ENCODE measurements around the gene DNAJC30. TPM values are rescaled to one million over a fixed set of nuclear protein-coding genes. Genes with fewer than 3 reads are reported as not detected.
"Not testable (repeated sequence)": the region's sequence is repeated elsewhere in the genome, so short reads cannot be mapped to it uniquely, and the experiment has no call there.

Gene DNAJC30
- total RNA-seq, 4 donors from 2014 or later = 2.3 to 9.3 (median 5.3) TPM

GRCh38 chr7:73663033-73663432 is 20.2 kb downstream of the DNAJC30 start:
- H3K27ac ChIP-seq = no peak overlapping the region
- H3K27me3 ChIP-seq = peaks cover 21% of the 10 kb centered on the region
- H3K36me3 ChIP-seq = no peaks in the 10 kb centered on the region
- no peak for ATAC-seq
- peaks cover 0 to 9% (median 0%) of the 10 kb centered on the region in 3 donors for H3K4me1 ChIP-seq
- H3K4me3 ChIP-seq = no peak overlapping the region
- TF ChIP-seq, protein P1, sequence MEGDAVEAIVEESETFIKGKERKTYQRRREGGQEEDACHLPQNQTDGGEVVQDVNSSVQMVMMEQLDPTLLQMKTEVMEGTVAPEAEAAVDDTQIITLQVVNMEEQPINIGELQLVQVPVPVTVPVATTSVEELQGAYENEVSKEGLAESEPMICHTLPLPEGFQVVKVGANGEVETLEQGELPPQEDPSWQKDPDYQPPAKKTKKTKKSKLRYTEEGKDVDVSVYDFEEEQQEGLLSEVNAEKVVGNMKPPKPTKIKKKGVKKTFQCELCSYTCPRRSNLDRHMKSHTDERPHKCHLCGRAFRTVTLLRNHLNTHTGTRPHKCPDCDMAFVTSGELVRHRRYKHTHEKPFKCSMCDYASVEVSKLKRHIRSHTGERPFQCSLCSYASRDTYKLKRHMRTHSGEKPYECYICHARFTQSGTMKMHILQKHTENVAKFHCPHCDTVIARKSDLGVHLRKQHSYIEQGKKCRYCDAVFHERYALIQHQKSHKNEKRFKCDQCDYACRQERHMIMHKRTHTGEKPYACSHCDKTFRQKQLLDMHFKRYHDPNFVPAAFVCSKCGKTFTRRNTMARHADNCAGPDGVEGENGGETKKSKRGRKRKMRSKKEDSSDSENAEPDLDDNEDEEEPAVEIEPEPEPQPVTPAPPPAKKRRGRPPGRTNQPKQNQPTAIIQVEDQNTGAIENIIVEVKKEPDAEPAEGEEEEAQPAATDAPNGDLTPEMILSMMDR (IDR thresholded peaks at IDR 0.05) = no peak
- TF ChIP-seq POLR2AphosphoS5 (IDR thresholded peaks at IDR 0.05) (no peak), EP300 (IDR thresholded peaks at IDR 0.05) (no peak), POLR2A (IDR thresholded peaks at IDR 0.05) (no peak)
- peaks cover 0 to 7% (median 0%) of the 10 kb centered on the region in 3 donors for H3K9me3 ChIP-seq

DNA sequence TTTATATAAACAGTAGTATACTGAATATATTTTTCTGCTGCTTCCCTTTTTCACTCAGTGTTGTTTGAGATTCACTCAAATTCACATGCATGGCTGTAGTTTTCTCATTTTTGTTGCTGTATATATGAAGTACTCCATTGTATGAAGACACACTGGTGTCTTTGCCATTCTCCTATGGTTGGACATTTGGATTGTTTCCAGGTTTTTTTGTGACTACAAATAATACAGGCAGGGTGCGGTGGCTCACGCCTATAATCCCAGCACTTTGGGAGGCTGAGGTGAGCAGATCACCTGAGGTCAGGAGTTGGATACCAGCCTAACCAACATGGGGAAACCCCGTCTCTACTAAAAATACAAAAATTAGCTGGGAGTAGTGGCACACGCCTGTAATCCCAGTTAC is 22.7 kb downstream of the DNAJC30 start:
- not testable (repeated sequence) for ATAC-seq, H3K9me3 ChIP-seq, H3K36me3 ChIP-seq, H3K4me1 ChIP-seq, H3K4me3 ChIP-seq, H3K27ac ChIP-seq
- 51 to 76% methylated on average over 2 to 4 of the region's 4 CpGs for WGBS, 2 donors (ENCODE audit: low coverage in 1 of 2)
- peaks cover 21% of the 10 kb centered on the region for H3K27me3 ChIP-seq

- H3K4me1 ChIP-seq = no peaks in the 10 kb centered on the region
- H3K36me3 ChIP-seq = no peaks in the 10 kb centered on the region
- 65 to 86% methylated on average over 4 to 8 of the region's 8 CpGs for WGBS, 2 donors (ENCODE audit: low coverage in 1 of 2)
- peaks cover 21% of the 10 kb centered on the region for H3K27me3 ChIP-seq
- TF ChIP-seq, protein P1 (IDR thresholded peaks at IDR 0.05) = no peak
- TF ChIP-seq POLR2A (IDR thresholded peaks at IDR 0.05) (no peak), POLR2AphosphoS5 (IDR thresholded peaks at IDR 0.05) (no peak), EP300 (IDR thresholded peaks at IDR 0.05) (no peak)
- no peak overlapping the region for H3K4me3 ChIP-seq
- no peak for ATAC-seq
- H3K27ac ChIP-seq = no peak overlapping the region
- peaks cover 0 to 7% (median 0%) of the 10 kb centered on the region in 3 donors for H3K9me3 ChIP-seq
Measured at GRCh38 chr7:73659983-73660382, 23.3 kb downstream of the DNAJC30 start.

DNA sequence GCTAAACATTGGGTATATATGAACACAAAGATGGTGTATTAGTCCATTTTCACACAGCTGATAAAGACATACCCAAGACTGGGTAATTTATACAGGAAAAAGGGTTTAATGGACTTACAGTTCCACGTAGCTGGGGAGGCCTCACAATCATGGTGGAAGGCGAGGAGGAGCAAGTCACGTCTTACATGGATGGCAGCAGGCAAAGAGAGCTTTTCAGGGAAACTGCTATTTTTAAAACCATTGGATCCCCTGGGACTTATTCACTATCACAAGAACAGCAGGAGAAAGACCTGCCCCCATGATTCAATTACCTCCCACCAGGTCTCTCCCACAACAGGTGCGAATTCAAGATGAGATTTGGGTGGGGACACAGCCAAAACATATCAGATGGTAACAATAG is 27.9 kb downstream of the DNAJC30 start:
- not testable (repeated sequence) for H3K36me3 ChIP-seq, H3K4me3 ChIP-seq, H3K9me3 ChIP-seq, H3K4me1 ChIP-seq, H3K27ac ChIP-seq, ATAC-seq
- 76 to 79% methylated on average over 4 of the region's 4 CpGs for WGBS, 2 donors (ENCODE audit: low coverage in 1 of 2)
- H3K27me3 ChIP-seq = peaks cover 30% of the 10 kb centered on the region

DNA sequence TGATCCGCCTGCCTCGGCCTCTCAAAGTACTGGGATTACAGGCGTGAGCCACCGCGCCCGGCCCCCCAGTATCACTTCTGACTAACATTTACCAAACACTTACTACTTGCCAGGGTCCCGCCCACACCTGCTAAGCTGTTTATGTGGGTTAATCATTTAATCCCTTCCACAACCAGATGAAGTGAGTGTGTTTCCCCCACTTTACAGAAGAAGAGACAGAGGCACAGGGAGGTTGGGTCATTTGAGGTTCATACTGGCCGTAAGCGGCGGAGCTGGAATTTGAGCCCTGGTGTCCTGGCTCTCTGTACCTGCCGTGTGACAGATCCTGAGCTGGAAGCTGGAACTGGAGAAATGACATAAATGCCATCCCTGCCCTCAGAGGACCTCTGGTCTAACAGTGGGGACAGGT is 30.7 kb downstream of the DNAJC30 start:
- TF ChIP-seq POLR2AphosphoS5 (IDR thresholded peaks at IDR 0.05) = no peak
- TF ChIP-seq POLR2A (IDR thresholded peaks at IDR 0.05) = no peak
- TF ChIP-seq, protein P1 (IDR thresholded peaks at IDR 0.05) = no peak
- TF ChIP-seq EP300 (IDR thresholded peaks at IDR 0.05) = no peak
- Histone ChIP-seq H3K27me3 (peaks cover 53% of the 10 kb centered on the region), H3K9me3 (no peaks in the 10 kb centered on the region), H3K27ac (no peak overlapping the region), H3K4me3 (no peak overlapping the region), H3K4me1 (peaks cover 0 to 8% (median 3%) of the 10 kb centered on the region in 3 donors), H3K36me3 (no peaks in the 10 kb centered on the region)
- WGBS, 2 donors (ENCODE audit: low coverage in 1 of 2) = 71% methylated on average over 4 of the region's 11 CpGs; no CpG with 5 or more reads in 1 of the 2 donors
- ATAC-seq = no peak

GRCh38 chr7:73650524-73650923 is 32.7 kb downstream of the DNAJC30 start:
- ATAC-seq = no peak
- H3K4me3 ChIP-seq = no peak overlapping the region
- peaks cover 73% of the 10 kb centered on the region for H3K27me3 ChIP-seq
- TF ChIP-seq, protein P1 (IDR thresholded peaks at IDR 0.05) = no peak
- TF ChIP-seq POLR2AphosphoS5 (IDR thresholded peaks at IDR 0.05) = no peak
- TF ChIP-seq EP300 (IDR thresholded peaks at IDR 0.05) = no peak
- TF ChIP-seq POLR2A (IDR thresholded peaks at IDR 0.05) = no peak
- H3K36me3 ChIP-seq = no peaks in the 10 kb centered on the region
- no peak overlapping the region for H3K27ac ChIP-seq
- no peaks in the 10 kb centered on the region for H3K9me3 ChIP-seq
- H3K4me1 ChIP-seq = peaks cover 0 to 11% (median 3%) of the 10 kb centered on the region in 3 donors
- 60 to 66% methylated on average over 3 to 4 of the region's 5 CpGs for WGBS, 2 donors (ENCODE audit: low coverage in 1 of 2)
